SU-DHL-6 (cell line): ENCODE measurements around the gene RBKS.

Experiments used
- H2AFZ ChIP-seq: fragments of 200-600 bp; sonication (generic); 2 replicates; pipeline ENCODE4 v1.6.1; 2014; ENCODE audit warnings: low read depth, mild to moderate bottlenecking, moderate library complexity, mixed read lengths, antibody characterized with exemption, low read length; ENCODE audit not compliant: severe bottlenecking
- H3F3A ChIP-seq: fragments of 200-600 bp; shearing (Covaris generic); 2 replicates; pipeline ENCODE4 v1.6.0; 2016; ENCODE audit warnings: antibody characterized with exemption, mild to moderate bottlenecking; ENCODE audit not compliant: insufficient read depth
- H3K27ac ChIP-seq: fragments of 200-600 bp; sonication (generic); 2 replicates; pipeline ENCODE4 v1.5.1; 2016; ENCODE audit warnings: low read depth, mild to moderate bottlenecking, low read length, moderate library complexity, mixed read lengths
- H3K27me3 ChIP-seq: fragments of 200-600 bp; sonication (generic), shearing (Covaris generic); 2 replicates; pipeline ENCODE4 v1.6.0; 2014; ENCODE audit warnings: mild to moderate bottlenecking, low read length
- H3K36me3 ChIP-seq: fragments of 200-600 bp; sonication (generic); 2 replicates; pipeline ENCODE4 v1.6.1; 2014; ENCODE audit warnings: mild to moderate bottlenecking, low read length, mixed read lengths
- H3K4me2 ChIP-seq: fragments of 300-600, 200-600 bp; shearing (Covaris generic), sonication (generic); 2 replicates; pipeline ENCODE4 v1.6.0; 2014; ENCODE audit warnings: low read length, low read depth, mild to moderate bottlenecking; ENCODE audit not compliant: poor library complexity, severe bottlenecking
- H3K4me3 ChIP-seq: fragments of 200-600 bp; sonication (generic); 2 replicates; pipeline ENCODE4 v1.5.1; 2014; ENCODE audit warnings: antibody characterized with exemption, low read length, mild to moderate bottlenecking, mixed read lengths; ENCODE audit not compliant: insufficient read depth, poor library complexity, severe bottlenecking
- H3K79me2 ChIP-seq: fragments of 200-600 bp; sonication (generic); 2 replicates; pipeline ENCODE4 v1.6.1; 2014; ENCODE audit warnings: mild to moderate bottlenecking, low read length, moderate library complexity; ENCODE audit not compliant: insufficient read depth
- H3K9ac ChIP-seq: fragments of 200-600 bp; sonication (generic); 2 replicates; pipeline ENCODE4 v1.7.0; 2014; ENCODE audit warnings: mild to moderate bottlenecking, low read length
- H3K9me2 ChIP-seq: fragments of 200-600 bp; sonication (generic); replicated peaks from 2 replicates; pipeline ENCODE4 v1.6.1; 2014; ENCODE audit warnings: low read length; ENCODE audit not compliant: insufficient read depth
- H3K9me3 ChIP-seq: fragments of 200-600 bp; sonication (generic); 2 replicates; pipeline ENCODE4 v1.6.1; 2014; ENCODE audit warnings: low read length, mixed read lengths; ENCODE audit not compliant: insufficient read depth
- H4K20me1 ChIP-seq: fragments of 200-600 bp; sonication (generic); 2 replicates; pipeline ENCODE4 v1.6.1; 2014; ENCODE audit warnings: low read depth, mild to moderate bottlenecking, antibody characterized with exemption, low read length, moderate library complexity, mixed read lengths
- EZH2phosphoT487 ChIP-seq: fragments of 200-600 bp; sonication (generic), shearing (Covaris generic); conservative IDR thresholded peaks from 2 replicates; pipeline ENCODE4 v1.6.1; 2018; ENCODE audit warnings: mild to moderate bottlenecking, antibody characterized with exemption, low read length, moderate library complexity, mixed read lengths
- TF ChIP-seq, protein P1 (sequence below): fragments of 200-600 bp; sonication (generic); IDR thresholded peaks from one replicate; pipeline ENCODE4 v1.5.1; 2017; ENCODE audit warnings: antibody characterized with exemption, mild to moderate bottlenecking, low read length, moderate library complexity; ENCODE audit not compliant: insufficient read depth, poor library complexity, severe bottlenecking

RBKS gene

DNA sequence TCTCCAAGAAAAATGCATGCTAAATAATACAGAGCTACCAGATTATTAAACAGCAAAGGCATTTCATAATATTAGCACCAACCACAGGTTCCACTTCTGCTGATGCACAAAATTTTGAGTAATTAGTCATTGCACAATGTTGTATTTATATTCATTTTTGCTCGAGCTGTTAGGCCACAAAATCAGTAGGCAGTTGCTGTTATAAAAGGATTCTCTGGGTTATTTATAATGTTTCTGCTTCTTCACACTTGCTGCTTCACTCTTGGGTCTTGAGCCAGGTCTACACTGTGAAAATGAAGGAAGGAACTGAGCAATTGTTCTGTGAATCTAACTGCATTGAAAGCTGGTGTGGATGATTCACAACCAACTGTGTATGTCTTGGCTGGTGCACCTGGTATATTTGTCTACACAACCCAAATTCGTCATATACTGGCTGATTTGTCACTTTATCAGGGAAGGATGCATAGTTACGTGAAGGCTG is 80.4 kb downstream of the RBKS start:
- Histone ChIP-seq H3K27me3 (no peaks in the 10 kb centered on the region), H3F3A (no peaks in the 10 kb centered on the region), H3K4me2 (no peak overlapping the region), H3K36me3 (no peaks in the 10 kb centered on the region), H2AFZ (no peak overlapping the region), H3K9me3 (no peaks in the 10 kb centered on the region), H3K9ac (no peak overlapping the region), H3K4me3 (no peak overlapping the region), H4K20me1 (no peaks in the 10 kb centered on the region), H3K9me2 (no peaks in the 10 kb centered on the region), H3K27ac (no peak overlapping the region), H3K79me2 (no peaks in the 10 kb centered on the region)
- TF ChIP-seq, protein P1, sequence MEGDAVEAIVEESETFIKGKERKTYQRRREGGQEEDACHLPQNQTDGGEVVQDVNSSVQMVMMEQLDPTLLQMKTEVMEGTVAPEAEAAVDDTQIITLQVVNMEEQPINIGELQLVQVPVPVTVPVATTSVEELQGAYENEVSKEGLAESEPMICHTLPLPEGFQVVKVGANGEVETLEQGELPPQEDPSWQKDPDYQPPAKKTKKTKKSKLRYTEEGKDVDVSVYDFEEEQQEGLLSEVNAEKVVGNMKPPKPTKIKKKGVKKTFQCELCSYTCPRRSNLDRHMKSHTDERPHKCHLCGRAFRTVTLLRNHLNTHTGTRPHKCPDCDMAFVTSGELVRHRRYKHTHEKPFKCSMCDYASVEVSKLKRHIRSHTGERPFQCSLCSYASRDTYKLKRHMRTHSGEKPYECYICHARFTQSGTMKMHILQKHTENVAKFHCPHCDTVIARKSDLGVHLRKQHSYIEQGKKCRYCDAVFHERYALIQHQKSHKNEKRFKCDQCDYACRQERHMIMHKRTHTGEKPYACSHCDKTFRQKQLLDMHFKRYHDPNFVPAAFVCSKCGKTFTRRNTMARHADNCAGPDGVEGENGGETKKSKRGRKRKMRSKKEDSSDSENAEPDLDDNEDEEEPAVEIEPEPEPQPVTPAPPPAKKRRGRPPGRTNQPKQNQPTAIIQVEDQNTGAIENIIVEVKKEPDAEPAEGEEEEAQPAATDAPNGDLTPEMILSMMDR, result no peak
- no peak for TF ChIP-seq EZH2phosphoT487

DNA sequence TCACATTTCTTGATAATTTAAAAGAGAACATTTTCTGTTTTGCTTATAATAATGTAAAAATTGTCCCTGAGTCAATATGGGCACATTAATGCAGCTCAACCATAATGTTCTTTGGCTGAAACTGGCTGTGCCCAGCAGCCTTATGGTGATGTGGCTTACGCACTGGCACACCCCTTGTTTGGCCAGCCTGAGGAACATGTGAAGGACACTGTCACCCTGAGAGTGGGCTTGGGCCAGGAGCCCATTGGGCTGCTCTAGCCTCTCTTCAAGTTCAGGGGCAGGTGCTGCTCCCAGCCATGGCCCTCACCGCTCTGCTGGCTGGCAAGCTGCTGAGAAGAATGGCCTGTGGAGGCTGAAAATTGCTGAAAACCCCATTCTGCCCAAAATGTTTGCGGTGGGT is 81.2 kb downstream of the RBKS start:
- no peak overlapping the region for H3K4me2 ChIP-seq
- no peaks in the 10 kb centered on the region for H4K20me1 ChIP-seq

DNA sequence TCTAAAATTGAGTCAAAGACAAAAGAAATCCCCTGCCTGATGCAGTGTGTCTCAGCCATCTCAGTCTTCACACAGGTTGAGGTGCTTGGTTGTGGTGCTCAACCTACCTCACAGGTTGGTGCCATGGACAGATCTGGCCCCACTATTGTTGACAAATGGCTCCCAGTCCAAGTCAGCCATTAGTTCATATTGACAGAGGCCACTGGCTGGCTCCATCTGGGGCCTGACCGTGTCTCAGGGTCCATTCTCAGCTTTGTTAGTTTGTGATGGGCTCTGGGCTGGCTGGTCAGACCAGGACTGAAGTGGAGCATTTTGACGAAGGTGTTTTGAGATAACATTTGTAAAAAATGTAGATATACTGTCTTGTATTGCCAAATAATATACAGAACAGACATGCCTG is 81.8 kb downstream of the RBKS start:
- H3K27me3 ChIP-seq, result no peaks in the 10 kb centered on the region
- H3K9me2 ChIP-seq, result no peaks in the 10 kb centered on the region
- H2AFZ ChIP-seq, result no peak overlapping the region
- H3K9ac ChIP-seq, result no peak overlapping the region
- no peak overlapping the region for H3K4me2 ChIP-seq
- no peaks in the 10 kb centered on the region for H3K9me3 ChIP-seq
- no peaks in the 10 kb centered on the region for H3K79me2 ChIP-seq
- TF ChIP-seq, protein P1, result no peak
- no peak for TF ChIP-seq EZH2phosphoT487
- H3K36me3 ChIP-seq, result no peaks in the 10 kb centered on the region
- H3K27ac ChIP-seq, result no peak overlapping the region
- no peaks in the 10 kb centered on the region for H4K20me1 ChIP-seq
- H3K4me3 ChIP-seq, result no peak overlapping the region
- H3F3A ChIP-seq, result no peaks in the 10 kb centered on the region

More for the DNA sequence above, 81.2 kb downstream of the RBKS start:
- Histone ChIP-seq H3K27ac (no peak overlapping the region), H3K9ac (no peak overlapping the region), H3K9me3 (no peaks in the 10 kb centered on the region), H3K36me3 (no peaks in the 10 kb centered on the region), H3K27me3 (no peaks in the 10 kb centered on the region), H3K9me2 (no peaks in the 10 kb centered on the region), H3K79me2 (no peaks in the 10 kb centered on the region), H3F3A (no peaks in the 10 kb centered on the region), H3K4me3 (no peak overlapping the region), H2AFZ (no peak overlapping the region)
- no peak for TF ChIP-seq EZH2phosphoT487
- TF ChIP-seq, protein P1, result no peak

DNA sequence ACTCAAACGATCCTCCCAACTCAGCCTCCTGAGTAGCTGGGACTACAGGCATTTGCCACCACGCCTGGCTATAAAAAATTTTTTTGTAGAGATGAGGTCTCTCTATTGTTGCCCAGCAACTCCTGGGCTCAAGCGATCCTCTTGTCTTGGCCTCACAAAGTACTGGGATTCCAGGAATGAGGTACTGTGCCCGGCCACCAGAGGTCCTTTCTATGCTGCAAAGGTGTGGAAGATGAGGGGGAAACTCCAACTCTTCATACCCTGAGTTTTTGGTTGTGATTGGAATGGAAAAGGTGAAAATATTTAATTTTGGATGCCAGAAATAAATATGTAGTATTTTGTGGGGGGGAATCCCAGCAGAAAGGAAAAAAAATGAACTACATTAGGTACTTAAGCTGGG is 82.7 kb downstream of the RBKS start:
- H3K9me2 ChIP-seq, result no peaks in the 10 kb centered on the region
- H3K27ac ChIP-seq, result no peak overlapping the region
- no peak overlapping the region for H2AFZ ChIP-seq
- no peak overlapping the region for H3K9ac ChIP-seq
- no peak overlapping the region for H3K4me3 ChIP-seq
- no peak overlapping the region for H3K4me2 ChIP-seq
- TF ChIP-seq EZH2phosphoT487, result no peak
- TF ChIP-seq, protein P1, result no peak
- H3K27me3 ChIP-seq, result no peaks in the 10 kb centered on the region
- no peaks in the 10 kb centered on the region for H3K36me3 ChIP-seq
- H4K20me1 ChIP-seq, result no peaks in the 10 kb centered on the region
- no peaks in the 10 kb centered on the region for H3K79me2 ChIP-seq
- no peaks in the 10 kb centered on the region for H3K9me3 ChIP-seq
- H3F3A ChIP-seq, result no peaks in the 10 kb centered on the region
